Neural progenitor cell (in vitro differentiated cells): ENCODE data around the gene LRRC72. TPM values are rescaled to one million over a fixed set of nuclear protein-coding genes. Genes with fewer than 3 reads are reported as not detected.

Source experiments
- DNase-seq: peaks from one replicate; pipeline ENCODE4 v3.0.0-alpha.2; 2016; ENCODE audit warnings: low spot score
- H2AFZ ChIP-seq: fragments of 200-600 bp; sonication (generic); replicated peaks from 2 replicates; pipeline ENCODE4 v1.6.1; 2016; ENCODE audit warnings: antibody characterized with exemption
- H3F3A ChIP-seq: fragments of 200-600 bp; sonication (generic); 2 replicates; pipeline ENCODE4 v1.6.1; 2016; ENCODE audit warnings: antibody characterized with exemption, low read depth
- H3K27ac ChIP-seq: fragments of 200-600 bp; sonication (generic); 2 replicates; pipeline ENCODE4 v1.5.1; 2016; ENCODE audit warnings: mild to moderate bottlenecking
- H3K27me3 ChIP-seq: fragments of 200-600 bp; sonication (generic); 2 replicates; pipeline ENCODE4 v1.6.1; 2016; ENCODE audit warnings: mild to moderate bottlenecking, moderate library complexity
- H3K36me3 ChIP-seq: fragments of 200-600 bp; sonication (generic); 2 replicates; pipeline ENCODE4 v1.5.1; 2016
- H3K4me1 ChIP-seq: fragments of 200-600 bp; sonication (generic); 2 replicates; pipeline ENCODE4 v1.6.1; 2016; ENCODE audit warnings: mixed run types
- H3K4me2 ChIP-seq: fragments of 200-600 bp; sonication (generic); 2 replicates; pipeline ENCODE4 v1.6.1; 2016
- H3K4me3 ChIP-seq: fragments of 200-600 bp; sonication (generic); 2 replicates; pipeline ENCODE4 v1.5.1; 2016
- H3K79me2 ChIP-seq: fragments of 200-600 bp; sonication (generic); 2 replicates; pipeline ENCODE4 v1.6.1; 2016; ENCODE audit warnings: low read depth
- H3K9ac ChIP-seq: fragments of 200-600 bp; sonication (generic); 2 replicates; pipeline ENCODE4 v1.6.1; 2016
- H3K9me3 ChIP-seq: fragments of 200-600 bp; sonication (generic); 2 replicates; pipeline ENCODE4 v1.5.1; 2016; ENCODE audit warnings: low read depth
- H4K20me1 ChIP-seq: fragments of 200-600 bp; sonication (generic); 2 replicates; pipeline ENCODE4 v1.6.1; 2016; ENCODE audit warnings: low read depth
- H3K27ac Mint-ChIP-seq: 3 replicates; pipeline ENCODE4 v1.8.0; 2021; ENCODE audit warnings: mixed read lengths
- H3K27me3 Mint-ChIP-seq: 2 replicates; pipeline ENCODE4 v1.8.0; 2022; ENCODE audit warnings: low read depth, mild to moderate bottlenecking, inconsistent platforms, moderate library complexity, mixed read lengths; ENCODE audit not compliant: insufficient read depth
- H3K36me3 Mint-ChIP-seq: 3 replicates; pipeline ENCODE4 v1.8.0; 2021; ENCODE audit warnings: mixed read lengths
- H3K4me1 Mint-ChIP-seq: 3 replicates; pipeline ENCODE4 v1.8.0; 2021; ENCODE audit warnings: mixed read lengths
- H3K4me3 Mint-ChIP-seq: 3 replicates; pipeline ENCODE4 v1.8.0; 2021; ENCODE audit warnings: mild to moderate bottlenecking, moderate library complexity, mixed read lengths
- H3K9me3 Mint-ChIP-seq: 3 replicates; pipeline ENCODE4 v1.8.0; 2020; ENCODE audit warnings: mixed read lengths
- EZH2 ChIP-seq: fragments of 200-600 bp; sonication (generic); IDR thresholded peaks from 2 replicates; pipeline ENCODE4 v1.6.1; 2017; ENCODE audit warnings: antibody characterized with exemption, mild to moderate bottlenecking, moderate library complexity
- EZH2phosphoT487 ChIP-seq: fragments of 200-600 bp; sonication (generic); IDR thresholded peaks from 2 replicates; pipeline ENCODE4 v1.6.1; 2017; ENCODE audit warnings: antibody characterized with exemption
- total RNA-seq: library from RNA; depleted of rRNA; stranded (reverse); fragments of >200 nt; gene quantifications from 2 replicates; pipeline ENCODE4 v1.2.3, GENCODE V29; 2015; ENCODE audit warnings: low replicate concordance
- TF ChIP-seq, protein P1 (sequence below): fragments of 200-600 bp; sonication (generic); IDR thresholded peaks from 2 replicates; pipeline ENCODE4 v1.5.1; 2017; ENCODE audit warnings: antibody characterized with exemption, mild to moderate bottlenecking

The LRRC72 gene
- total RNA-seq, 1 donor from 2014 or later = not detected

DNA sequence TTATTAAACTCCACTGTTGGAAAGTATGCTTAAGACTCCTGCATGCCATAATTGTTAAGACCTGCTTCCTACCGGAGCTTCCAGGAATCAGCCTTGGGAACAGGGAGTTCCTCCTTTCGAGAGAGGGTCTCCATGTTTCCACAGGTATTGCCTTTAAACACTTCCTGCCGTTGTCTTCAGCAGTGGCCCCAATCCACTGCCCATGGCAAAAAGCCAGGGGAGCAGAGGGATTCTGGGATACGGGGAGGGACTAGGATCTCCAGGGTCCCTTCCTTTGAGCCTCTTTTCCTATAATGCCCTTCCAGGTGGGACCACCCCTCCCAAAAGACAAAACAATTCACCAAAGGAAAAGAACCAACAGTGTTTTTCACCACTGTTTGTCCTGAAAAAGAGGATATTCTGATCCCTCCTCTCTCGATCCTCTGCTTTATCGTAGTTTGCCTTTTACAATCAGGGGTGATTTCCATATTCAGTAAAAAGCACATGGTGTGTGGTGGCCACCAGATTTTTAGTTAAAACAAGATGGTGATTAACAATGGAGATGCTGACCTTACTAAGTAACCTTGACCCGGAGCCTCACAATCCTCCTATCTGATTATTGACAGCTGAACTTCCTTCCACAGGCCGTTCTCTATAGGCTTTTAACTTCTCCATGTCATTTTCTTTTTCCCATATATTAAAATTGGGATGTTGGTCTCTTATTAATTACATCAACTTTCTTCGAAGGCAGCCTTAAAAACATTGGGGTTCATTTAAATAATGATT is 36.0 kb downstream of the LRRC72 start:
- H3K27me3 Mint-ChIP-seq = no peaks in the 10 kb centered on the region
- Histone ChIP-seq H3K9me3 (no peaks in the 10 kb centered on the region), H3K36me3 (no peaks in the 10 kb centered on the region), H3K4me2 (no peak overlapping the region), H3K27me3 (no peaks in the 10 kb centered on the region), H3K27ac (no peak overlapping the region), H3K79me2 (no peaks in the 10 kb centered on the region), H3K4me3 (no peak overlapping the region), H3K4me1 (no peaks in the 10 kb centered on the region), H4K20me1 (no peaks in the 10 kb centered on the region), H2AFZ (no peak overlapping the region), H3F3A (no peaks in the 10 kb centered on the region), H3K9ac (no peak overlapping the region)
- H3K27ac Mint-ChIP-seq = no peak overlapping the region
- peaks cover 3% of the 10 kb centered on the region for H3K4me1 Mint-ChIP-seq
- H3K9me3 Mint-ChIP-seq = no peaks in the 10 kb centered on the region
- no peak for DNase-seq
- no peak for TF ChIP-seq EZH2phosphoT487
- TF ChIP-seq EZH2 = no peak
- TF ChIP-seq, protein P1, sequence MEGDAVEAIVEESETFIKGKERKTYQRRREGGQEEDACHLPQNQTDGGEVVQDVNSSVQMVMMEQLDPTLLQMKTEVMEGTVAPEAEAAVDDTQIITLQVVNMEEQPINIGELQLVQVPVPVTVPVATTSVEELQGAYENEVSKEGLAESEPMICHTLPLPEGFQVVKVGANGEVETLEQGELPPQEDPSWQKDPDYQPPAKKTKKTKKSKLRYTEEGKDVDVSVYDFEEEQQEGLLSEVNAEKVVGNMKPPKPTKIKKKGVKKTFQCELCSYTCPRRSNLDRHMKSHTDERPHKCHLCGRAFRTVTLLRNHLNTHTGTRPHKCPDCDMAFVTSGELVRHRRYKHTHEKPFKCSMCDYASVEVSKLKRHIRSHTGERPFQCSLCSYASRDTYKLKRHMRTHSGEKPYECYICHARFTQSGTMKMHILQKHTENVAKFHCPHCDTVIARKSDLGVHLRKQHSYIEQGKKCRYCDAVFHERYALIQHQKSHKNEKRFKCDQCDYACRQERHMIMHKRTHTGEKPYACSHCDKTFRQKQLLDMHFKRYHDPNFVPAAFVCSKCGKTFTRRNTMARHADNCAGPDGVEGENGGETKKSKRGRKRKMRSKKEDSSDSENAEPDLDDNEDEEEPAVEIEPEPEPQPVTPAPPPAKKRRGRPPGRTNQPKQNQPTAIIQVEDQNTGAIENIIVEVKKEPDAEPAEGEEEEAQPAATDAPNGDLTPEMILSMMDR = no peak
- H3K4me3 Mint-ChIP-seq = no peak overlapping the region
- H3K36me3 Mint-ChIP-seq = no peaks in the 10 kb centered on the region

DNA sequence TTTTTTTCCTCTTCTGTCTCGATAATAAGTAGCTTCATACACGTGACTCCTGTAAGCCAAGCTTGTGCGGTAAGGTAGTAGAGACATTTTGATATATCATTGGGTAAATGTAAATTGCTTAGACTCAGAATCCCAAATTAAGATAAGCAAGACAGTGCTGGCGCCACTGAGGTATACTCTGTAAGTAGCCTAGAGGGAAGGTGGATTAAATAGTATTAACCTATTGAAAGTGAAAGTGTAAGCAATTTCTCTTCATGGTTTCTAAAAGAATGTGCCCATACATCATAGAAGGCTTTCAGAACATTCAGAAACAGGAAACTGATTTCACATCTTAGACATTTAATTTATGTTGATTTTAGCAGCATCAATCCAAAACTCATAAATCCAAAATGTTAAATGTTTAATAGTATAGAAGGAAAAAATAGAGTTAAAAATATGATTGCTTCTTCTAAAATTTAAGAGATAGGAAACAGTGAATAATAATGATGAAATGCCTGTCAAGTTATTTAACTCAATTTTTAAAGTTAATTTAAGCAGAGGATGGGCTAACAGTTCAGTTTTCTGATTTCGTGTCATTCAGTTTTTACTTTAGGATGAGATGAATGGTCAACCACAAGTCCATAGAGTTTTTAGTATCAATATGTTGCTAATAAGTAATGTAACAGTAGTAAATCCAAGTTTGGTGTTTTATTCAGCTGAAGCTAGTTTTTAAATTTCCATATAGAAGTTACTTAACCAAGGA is 36.8 kb downstream of the LRRC72 start:
- no peak overlapping the region for H3K4me3 ChIP-seq
- no peaks in the 10 kb centered on the region for H3K36me3 Mint-ChIP-seq
- H3K4me2 ChIP-seq = no peak overlapping the region
- no peak for DNase-seq
- H3K27me3 Mint-ChIP-seq = no peaks in the 10 kb centered on the region
- H2AFZ ChIP-seq = no peak overlapping the region
- no peak for TF ChIP-seq EZH2phosphoT487
- TF ChIP-seq, protein P1 = no peak
- TF ChIP-seq EZH2 = no peak
- H3K4me3 Mint-ChIP-seq = no peak overlapping the region
- H3K4me1 Mint-ChIP-seq = peaks cover 3% of the 10 kb centered on the region
- no peaks in the 10 kb centered on the region for H3K36me3 ChIP-seq
- no peaks in the 10 kb centered on the region for H4K20me1 ChIP-seq
- H3K9me3 ChIP-seq = no peaks in the 10 kb centered on the region
- no peak overlapping the region for H3K27ac Mint-ChIP-seq
- no peaks in the 10 kb centered on the region for H3F3A ChIP-seq
- no peaks in the 10 kb centered on the region for H3K4me1 ChIP-seq
- H3K9me3 Mint-ChIP-seq = no peaks in the 10 kb centered on the region
- H3K27me3 ChIP-seq = no peaks in the 10 kb centered on the region
- no peak overlapping the region for H3K9ac ChIP-seq
- no peaks in the 10 kb centered on the region for H3K79me2 ChIP-seq
- no peak overlapping the region for H3K27ac ChIP-seq

DNA sequence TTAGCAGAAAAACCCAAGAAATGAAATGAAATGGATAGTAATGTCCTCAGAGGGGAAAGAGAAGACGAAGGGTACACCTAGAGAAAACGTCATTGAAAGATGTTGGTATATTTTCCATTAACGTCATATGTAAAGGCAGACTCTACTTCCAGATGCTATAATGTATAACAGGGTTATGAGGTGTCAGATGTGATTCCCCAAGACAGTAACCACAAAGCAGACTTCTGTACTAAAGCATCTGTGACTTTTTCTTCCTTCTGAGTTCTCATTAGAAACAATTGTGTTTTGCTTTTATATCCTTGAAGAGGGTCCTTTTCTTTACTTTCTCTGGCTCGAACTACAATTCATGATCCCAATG is 37.4 kb downstream of the LRRC72 start:
- no peak overlapping the region for H3K9ac ChIP-seq
- no peaks in the 10 kb centered on the region for H3K9me3 ChIP-seq
- no peak overlapping the region for H2AFZ ChIP-seq
- no peak overlapping the region for H3K4me3 ChIP-seq
- Mint-ChIP-seq H3K27me3 (no peaks in the 10 kb centered on the region), H3K27ac (no peak overlapping the region), H3K9me3 (no peaks in the 10 kb centered on the region), H3K36me3 (no peaks in the 10 kb centered on the region), H3K4me1 (peaks cover 3% of the 10 kb centered on the region), H3K4me3 (no peak overlapping the region)
- TF ChIP-seq EZH2phosphoT487 = no peak
- TF ChIP-seq, protein P1 = no peak
- H3K4me1 ChIP-seq = no peaks in the 10 kb centered on the region
- no peaks in the 10 kb centered on the region for H3K36me3 ChIP-seq
- H3K4me2 ChIP-seq = no peak overlapping the region
- H3K79me2 ChIP-seq = no peaks in the 10 kb centered on the region
- no peaks in the 10 kb centered on the region for H3F3A ChIP-seq
- no peaks in the 10 kb centered on the region for H3K27me3 ChIP-seq
- H4K20me1 ChIP-seq = no peaks in the 10 kb centered on the region
- DNase-seq = no peak
- no peak overlapping the region for H3K27ac ChIP-seq
